COLO668 (cell line): Measurements from ENCODE around the gene DNAJB1.

Experiments used
- DNase-seq: peaks from one replicate; lab custom pipeline; 2025; ENCODE audit not compliant: unreplicated experiment; lab: John Stamatoyannopoulos, UW

The DNAJB1 gene

GRCh38 chr19:14496834-14497227, 21.4 kb downstream of the DNAJB1 start:
- DNase-seq, result no peak

GRCh38 chr19:14496029-14496833, 22.0 kb downstream of the DNAJB1 start, which contains the start of gene GIPC1:
TSS of gene GIPC1 (minus strand) at chr19:14496127. CDS start at chr19:14482976, 13,151 bp downstream.
- peak; percentile 98 for DNase-seq

- DNase-seq, result no peak
Measured at GRCh38 chr19:14495672-14496028, 22.5 kb downstream of the DNAJB1 start.

DNA sequence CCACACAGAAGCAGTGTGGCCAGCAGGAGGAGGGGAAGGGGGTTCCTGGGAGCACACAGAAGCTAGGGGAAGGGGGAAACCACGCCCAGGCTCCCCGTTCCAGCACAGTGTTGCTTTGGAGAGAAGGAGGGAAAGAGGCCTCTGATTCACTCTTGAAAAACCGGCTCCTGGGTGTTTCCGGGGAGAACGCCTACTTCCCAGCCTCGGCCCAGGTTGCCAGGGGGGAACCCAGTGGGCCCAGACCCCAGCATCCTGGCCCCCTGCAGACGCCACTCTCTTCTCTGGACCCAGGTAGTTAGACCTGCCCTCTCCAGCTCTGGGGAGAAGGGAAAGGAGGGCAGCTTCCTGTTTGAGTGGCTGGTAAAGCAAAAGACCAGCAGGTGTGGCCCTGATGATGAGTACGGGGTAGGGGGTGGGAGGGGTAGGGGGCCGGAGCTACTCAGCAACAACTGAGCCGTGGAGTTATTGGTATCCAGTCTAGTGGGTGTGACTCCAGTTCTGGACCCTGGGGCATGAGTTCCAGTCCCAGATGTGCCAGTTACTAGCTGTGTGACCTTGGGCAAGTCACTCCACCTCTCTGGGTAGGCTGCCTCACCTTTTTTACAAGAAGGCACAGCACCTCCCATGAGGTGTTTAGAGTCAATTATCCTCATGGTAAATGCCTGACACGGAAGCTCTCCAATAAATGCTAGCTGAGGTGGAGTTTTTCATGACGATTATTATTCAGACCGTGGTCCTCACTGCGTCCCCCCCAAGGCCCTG, 23.1 kb downstream of the DNAJB1 start:
- peak; percentile 11 for DNase-seq

DNA sequence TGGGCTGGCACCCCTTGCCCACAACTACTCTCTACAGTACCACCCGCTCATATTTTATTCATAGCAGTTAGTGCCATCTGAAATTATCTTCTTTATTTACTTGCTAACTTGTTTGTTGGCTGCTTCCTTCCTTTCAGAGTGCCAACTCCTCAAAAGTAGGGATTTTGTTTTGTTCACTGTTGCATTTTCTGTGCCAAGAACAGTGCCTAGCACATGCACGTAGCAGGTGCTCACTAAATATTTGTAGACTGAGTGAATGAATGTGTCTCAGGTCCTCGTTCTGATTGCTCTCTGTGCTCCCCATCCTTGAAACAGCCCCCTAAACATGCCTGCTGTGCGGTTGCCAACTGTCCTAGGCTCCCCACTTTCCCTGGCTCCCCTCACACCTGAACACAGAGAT, 23.8 kb downstream of the DNAJB1 start:
- DNase-seq, result no peak

GRCh38 chr19:14492756-14493337, 25.4 kb downstream of the DNAJB1 start:
- DNase-seq, result no peak

DNA sequence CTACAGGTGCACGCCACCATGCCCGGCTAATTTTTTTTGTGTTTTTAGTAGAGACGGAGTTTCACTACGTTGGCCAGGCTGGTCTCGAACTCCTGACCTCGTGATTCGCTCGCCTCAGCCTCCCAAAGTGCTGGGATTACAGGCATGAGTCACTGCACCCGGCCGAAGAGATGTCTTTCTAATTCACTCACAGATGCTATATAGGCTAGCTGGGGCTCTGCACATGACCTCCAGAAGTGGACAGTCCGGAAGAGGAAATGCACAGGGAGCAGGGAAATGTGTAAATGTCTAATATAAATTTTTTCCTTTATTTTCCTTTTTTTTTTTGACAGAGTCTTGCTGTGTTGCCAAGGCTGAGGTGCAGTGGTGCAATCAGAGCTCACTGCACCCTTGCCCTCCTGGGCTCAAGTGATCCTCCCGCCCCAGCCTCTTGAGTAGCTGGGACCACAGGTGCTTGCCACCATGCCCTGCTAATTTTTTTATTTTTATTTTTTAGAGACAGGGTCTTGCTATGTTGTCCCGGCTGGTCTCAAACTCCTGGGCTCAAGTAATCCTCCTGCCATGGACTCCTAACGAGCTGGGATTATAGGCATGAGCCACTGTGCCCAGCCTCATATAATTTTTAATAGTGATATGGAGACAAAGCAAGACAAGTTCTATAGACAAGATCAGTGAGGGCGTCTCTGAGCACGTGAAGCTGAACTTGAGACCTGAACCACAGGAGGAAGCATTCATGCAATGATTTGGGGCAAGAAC, 30.6 kb downstream of the DNAJB1 start:
- DNase-seq, result no peak

DNA sequence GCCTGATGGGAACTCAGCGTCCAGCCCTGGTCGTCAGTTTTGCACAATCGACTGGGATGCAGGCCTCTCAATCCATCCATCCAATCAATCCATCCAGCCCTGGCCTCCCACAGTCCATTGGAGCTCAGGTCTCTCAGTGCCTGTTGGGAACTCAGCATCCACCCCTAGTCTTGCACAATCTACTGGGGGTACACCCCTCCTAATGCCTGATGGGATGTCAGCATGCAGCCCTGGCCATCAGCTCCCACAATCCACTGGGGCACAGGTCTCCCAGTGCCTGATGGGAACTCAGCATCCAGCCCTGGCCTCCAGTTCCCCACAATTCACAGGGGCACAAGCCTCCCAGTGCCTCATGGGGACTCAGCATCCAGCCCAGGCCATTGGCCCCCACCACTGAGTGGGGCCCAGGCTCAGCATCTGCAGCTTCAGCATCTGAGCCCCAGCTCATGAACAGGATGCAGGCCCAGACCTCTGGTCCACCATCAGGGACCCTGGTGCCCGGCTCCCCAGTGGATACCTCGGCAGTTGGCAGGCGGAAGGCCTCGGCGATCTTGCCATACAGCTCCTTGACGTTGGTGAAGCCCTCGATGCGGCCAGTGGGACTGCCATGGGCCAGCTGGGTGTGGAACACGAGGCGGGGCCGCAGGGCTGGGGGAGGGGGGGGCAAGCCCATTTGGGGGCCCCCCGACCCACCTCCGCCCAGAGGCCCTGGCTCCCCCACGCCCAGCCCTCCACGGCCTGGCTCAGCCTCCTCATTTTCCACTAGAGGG, 35.8 kb downstream of the DNAJB1 start:
- DNase-seq, result no peak

GRCh38 chr19:14480700-14481079, 37.5 kb downstream of the DNAJB1 start:
- no peak for DNase-seq

DNA sequence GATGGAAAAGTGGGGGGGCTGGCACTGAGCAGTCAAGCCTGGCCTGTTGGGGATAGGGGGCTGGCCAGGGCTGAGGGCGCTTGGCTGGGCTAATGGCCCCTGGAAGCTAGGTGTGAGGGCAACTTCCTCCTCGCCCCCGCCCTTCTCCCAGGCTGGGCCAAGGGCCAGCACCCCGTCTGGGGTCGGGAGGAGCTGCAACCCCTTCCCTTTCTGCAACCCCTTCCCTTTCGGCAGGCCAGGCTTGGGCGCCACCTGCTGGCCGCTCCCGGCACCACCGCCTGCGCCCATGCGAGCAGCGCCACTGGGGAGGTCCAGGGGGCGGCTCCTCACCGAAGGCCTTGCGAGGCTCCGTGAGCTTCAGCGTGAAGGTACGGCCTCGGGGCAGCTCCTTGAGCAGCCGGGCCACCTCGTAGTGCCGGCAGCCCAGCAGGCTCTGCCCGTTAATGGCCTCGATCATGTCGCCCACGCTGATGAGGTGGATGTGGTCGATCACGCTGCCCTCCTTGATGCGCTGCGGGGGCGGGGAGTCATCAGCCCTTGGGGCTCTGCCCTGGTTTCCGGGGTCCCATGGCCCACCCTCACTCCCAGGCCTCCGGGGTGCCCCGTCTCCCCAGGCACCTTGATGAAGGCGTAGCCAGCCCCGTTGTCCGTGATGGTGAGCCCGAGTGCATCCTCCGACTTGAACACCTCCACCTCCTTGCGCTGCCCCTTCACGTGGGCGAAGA, 38.1 kb downstream of the DNAJB1 start:
- DNase-seq, result peak; percentile 23

DNA sequence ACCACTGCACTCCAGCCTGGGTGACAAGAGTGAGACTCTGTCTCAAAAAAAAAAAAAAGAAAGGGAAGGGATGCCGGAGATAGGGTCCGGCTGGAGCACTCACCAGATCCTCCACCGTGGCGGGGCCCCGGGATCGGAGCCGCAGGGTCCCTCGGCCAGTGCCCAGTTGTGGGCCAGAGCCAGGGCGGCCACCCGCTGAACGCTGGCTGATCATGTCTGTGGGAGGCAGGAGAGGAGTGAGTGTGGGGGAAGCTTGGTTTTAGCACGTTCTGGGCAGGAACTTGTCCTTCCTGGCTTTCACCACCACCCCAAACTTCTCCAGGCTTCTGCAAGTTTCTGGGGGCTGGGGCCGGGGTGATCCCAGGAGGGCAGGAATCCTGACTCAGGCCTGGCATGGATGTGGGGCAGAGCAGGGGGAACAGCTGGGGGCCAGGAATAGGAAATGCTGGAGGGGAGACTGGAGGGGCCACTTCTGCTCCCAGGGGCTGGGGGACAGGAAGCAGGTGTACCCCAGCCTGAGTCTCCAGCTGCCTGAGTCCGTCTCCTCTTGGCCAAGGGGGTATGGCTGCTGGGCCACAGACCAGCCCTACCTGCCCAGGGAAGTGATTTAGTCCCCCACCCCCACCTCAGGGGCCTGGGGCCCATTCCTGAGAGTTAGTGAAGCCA, 38.8 kb downstream of the DNAJB1 start:
- DNase-seq, result no peak

GRCh38 chr19:14478113-14478545, 40.1 kb downstream of the DNAJB1 start:
- DNase-seq, result no peak

DNA sequence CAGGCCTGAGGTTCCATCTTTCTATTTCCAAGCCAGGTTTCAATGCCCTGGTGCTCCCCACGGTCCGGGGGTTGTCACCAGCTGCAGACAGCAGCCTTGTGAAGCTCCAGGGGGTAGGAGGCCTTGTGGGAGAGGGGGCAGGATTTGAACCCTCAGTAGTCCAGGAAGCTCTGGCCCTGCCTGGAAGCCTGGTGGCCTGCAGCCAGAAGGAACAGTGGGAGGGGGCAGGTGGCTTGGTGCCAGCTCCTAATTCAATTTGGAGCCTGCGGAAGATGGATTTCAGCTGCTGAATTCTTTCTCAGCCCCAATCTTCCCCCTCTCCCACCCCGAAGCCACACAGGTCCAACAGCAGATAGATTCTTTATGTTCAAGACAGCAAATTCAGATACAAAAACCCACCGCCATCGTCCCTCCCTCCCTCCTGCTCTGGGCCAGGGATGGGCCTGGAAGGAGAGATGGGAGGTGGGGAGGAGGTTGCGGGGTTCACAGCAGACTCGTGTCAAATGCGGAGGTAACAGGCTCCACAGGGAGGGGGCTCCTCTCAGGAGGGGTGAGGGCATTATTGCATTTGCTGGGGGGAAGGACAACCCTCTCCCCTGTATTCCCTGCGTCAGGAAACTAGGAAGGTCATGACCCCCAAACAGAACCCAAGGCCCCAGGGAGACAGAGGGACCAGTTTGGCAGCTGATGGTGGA, 40.6 kb downstream of the DNAJB1 start:
- DNase-seq, result no peak

GRCh38 chr19:14476673-14477401, 41.4 kb downstream of the DNAJB1 start:
- DNase-seq, result peak; percentile 51

- no peak for DNase-seq
Measured at GRCh38 chr19:14476327-14476672, 41.9 kb downstream of the DNAJB1 start.

DNA sequence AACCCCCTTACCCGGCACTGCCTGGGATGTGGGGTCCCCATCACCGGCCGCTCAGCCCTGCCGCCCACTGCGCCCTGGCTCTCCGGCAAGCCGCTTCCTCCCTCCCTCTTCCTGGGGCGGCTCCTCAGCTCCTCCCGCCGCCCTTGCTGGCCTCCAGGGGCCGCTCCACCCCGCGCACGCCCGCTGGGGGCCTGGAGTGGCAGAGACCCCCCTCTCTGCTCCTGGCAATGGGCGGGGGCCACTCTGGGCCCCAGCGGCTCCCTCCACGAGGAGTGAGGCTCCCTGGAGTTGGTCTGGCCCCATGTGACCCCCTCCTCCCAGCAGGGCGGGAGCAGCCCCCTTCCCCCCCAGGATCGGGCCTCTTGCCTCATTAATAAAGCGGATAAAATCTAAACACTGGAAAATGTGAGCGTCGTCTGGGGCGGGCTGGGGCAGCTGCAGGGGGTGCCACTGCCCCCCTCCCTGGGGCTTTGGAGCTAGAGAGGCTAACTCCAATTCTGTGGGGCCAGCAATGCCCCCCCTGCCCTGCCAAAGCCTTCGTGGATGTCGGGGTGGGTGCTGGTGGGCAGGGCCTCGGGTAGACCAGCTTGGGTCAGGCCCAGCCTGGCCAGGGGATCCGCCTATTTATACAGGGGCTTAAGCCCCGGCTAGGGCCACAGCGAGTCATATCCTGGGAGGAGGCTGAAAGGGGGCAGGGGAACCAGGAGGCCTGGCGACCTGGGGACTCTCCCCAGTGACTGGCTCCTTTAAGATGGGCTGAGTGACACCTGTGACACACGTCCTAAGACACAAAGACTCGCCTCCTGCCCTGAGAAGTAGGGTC, 42.7 kb downstream of the DNAJB1 start, which contains the start of gene PTGER1:
TSS of gene PTGER1 (minus strand) at position 104 of the 823 bp plus-strand sequence. CDS start 1,034 bp downstream, outside the sequence.
- peak; percentile 23 for DNase-seq

- no peak for DNase-seq
Measured at GRCh38 chr19:14474827-14475226, 43.4 kb downstream of the DNAJB1 start.
